Stimulated activated CD8-positive, alpha-beta memory T cell treated with anti-CD3 and anti-CD28 coated beads, Interleukin-15, amount 100 ng/mL, for 1 hour (primary cell): ENCODE measurements around the gene XYLT1.
A peak's percentile ranks its signal among the peaks of the same experiment; 100 is the strongest.
"Not testable (repeated sequence)": the region's sequence is repeated elsewhere in the genome, so short reads cannot be mapped to it uniquely, and the experiment has no call there.

Experiments
- DNase-seq: peaks from one replicate; pipeline ENCODE4 v3.0.0-alpha.2; 2020; ENCODE audit warnings: low read depth

XYLT1 gene

DNA sequence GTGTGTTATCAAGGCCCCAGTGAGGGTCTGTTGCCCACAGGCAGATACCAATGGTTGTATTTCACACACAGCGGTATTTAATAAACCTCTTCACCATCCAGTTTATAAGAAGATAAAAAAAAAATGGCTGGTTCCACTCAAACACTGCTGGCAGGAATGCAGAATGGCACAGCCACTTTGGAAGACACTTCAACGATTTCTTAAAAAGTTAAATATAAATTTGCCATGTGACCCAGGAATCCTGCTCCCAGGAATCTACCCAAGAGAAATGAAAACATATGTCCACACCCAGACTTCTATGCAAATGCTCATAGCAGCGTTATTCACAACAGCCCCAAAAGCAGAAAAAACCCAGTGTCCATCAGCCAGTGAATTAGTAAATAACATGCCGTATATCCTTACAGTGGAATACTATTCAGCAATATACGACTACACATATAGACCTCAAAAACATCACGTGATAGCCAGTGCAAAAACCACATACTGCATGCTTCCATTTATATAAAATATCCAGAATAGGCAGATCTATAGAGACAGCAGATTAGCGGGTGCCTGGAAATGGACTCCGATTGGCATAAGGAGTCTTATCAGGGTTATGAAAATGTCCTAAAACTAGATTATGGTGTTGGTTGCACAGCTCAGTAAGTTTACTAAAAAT, 38.7 kb downstream of the XYLT1 start:
- DNase-seq: no peak

DNA sequence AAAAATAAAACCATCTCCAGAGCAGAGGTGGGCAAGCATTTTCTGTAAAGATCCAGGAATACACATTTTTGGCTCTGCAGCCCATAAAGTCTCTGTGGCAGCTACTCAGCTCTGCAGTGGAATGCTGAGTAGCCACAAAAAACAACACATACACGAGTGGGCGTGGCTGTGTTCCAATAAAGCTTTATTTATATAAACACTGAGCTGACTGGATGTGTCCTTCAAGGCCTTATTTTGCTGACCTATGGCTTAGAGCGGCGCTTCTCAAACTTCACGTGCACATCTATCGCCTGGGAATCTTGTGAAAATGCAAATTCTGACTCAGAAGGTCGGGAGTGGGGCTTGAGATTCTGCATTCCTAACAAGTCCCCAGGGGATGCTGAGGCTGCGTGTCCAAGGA, 39.7 kb downstream of the XYLT1 start:
- DNase-seq: no peak

DNA sequence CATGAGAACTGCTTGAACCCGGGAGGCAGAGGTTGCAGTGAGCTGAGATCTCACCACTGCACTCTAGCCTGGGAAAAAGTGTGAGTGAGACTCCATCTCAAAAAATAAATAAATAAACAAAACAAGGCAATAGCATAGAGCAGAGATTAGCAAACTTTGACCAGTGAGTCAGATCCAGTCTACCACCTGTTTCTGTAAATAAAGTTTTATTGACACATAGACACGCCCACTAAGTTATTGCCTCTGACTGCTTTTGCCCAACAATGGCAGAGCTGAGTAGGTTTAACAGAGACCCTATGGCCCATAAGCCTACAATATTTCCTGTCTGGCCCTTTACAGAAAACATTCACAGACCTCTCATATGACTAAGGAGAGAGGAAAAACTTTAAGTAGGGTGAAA, 44.3 kb downstream of the XYLT1 start:
- no peak for DNase-seq

DNA sequence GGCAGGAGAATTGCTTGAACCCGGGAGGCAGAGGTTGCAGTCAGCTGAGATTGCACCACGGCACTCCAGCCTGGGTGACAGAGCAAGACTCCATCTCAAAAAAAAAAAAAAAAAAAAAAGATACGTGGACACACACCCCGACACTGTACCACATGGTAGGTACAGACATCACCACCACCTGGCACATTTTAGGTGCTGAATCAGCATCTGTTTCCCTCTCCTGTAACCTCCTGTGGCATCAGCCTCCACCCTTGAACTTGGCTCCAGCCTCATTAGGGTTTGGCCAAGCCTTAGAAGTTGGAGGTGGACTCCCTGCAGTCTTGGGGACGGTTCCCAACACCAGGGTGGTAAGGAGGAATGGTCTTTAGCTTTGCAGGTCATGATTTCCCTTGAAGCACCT, 46.0 kb downstream of the XYLT1 start:
- no peak for DNase-seq

DNA sequence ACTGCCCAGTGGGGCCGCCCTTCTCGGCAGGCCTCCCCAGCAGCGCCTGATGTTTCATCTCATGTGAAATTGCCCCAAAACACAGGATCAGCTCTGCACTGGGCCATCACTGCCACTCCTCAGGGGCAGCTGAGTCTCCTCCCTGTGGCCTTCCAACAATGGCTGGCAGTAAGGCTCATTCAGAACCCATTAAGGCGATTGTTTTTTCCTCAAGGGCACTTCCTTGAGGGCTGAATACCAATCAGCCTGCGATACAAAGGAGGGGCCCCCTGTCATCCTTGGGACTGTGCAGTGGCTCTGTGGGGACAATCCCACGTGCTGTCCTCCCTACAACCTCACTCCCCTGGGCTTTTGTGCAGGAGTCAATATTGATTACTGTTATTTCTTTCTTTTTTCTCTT, 47.5 kb downstream of the XYLT1 start:
- no peak for DNase-seq

DNA sequence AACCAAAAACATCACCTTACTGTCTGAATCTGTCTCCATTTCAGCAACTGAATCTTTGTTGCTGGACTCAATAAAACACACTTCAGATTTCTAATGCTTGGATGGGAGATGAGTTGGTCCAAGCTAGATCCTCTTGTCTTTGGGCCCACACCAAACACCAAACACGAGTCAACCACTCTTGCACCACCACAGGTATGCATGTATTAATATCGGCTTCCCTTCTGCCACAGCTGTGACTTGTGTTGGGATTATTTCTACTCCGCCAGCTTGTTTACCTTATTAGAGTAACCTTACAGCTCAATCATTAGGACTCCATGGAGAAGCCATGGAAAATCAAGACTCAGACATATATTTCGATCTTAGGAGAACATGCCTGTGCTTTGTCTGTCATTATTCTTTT, 49.9 kb downstream of the XYLT1 start:
- no peak for DNase-seq

DNA sequence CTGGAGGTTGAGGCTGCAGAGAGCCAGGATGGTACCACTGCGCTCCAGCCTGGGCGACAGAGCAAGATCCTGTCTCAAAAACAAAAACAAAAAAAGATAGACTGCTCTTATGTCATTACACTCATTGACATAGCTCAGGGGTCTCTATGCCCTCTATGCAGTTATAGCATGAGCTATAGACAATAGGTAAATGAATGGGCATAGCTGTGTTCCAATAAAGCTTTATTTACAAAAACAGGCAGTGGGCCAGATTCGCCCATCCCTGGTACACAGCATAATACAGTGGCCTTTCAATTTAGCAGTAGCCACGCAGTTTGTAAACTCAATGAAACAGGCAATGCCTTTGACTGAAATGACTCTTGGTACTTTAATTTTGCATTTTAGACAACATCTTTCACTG, 51.5 kb downstream of the XYLT1 start:
- no peak for DNase-seq

DNA sequence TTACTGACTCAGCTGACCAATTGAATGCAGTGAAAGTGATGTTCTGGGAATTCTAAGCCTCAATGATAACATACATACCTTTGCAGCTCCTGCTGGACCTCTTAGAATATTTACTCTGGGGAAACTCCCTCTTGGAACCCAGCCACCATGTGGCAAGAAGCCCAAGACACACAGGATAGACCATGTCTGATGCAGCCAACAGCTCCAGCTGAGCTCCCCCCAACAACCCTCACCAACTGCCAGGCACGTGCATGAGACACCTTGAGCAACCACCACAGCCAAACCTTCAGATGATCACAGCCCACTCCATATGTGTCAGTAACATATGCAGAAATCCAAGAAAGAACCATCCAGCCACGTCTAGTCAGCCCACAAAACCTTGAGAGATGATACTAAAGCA, 53.0 kb downstream of the XYLT1 start:
- DNase-seq: no peak

DNA sequence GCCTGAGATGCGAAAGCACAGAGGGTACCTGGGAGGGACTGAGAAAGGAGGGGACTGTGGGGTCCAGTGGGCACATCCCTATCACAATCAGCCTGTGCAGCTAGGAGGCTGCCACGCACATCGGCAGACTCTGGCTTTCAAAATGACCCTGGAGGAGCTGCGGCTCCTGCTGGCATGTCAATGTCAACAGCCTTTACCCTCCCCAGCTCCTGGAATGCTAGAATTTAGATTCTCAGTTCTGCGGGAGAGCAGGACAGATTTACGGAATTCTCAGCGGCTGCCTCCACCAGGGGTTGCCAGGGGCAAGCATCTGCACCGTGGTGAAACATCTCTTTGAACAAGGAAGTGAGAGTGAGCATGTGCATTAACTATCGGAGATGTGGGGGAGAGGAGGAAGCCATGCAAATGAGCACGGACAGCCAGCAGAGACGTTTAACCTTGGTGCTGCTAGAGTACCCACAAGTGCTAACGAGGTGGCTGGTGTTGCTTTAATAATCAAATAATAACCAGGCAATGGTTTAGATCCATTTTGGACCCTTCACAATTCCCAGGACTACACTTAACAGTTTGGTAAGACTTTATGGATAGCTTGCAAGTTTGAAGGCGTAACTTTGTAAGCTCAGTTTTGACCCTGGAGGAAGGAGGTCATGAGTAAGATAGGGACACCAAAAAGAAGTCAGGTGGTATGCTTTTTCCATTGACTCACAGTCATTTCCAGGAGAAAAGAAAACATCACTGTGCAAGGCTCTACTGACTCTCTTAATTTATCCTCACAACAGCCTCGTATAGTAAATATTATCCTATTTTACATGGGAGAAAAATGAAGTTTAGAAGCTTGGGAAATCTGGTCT, 54.1 kb downstream of the XYLT1 start:
- DNase-seq: peak; percentile 3

DNA sequence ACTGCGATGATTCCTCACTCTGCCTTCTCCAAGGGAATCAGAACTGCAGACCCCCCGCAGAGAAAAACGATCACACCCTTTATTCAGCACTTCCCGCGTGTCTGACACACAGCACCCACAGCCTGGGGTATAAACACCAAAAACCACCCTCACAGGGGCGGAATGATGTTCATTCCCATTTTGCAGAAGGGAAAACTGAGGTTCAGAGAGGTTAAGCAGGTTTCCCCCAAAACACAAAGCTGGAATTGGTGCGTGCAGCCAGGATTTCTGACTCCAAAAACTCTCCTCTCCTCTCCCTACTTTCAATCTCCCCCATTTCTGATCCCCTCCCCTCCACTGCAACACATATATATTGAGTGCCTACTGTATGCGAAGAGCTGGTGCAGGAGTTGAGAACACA, 55.8 kb downstream of the XYLT1 start:
- no peak for DNase-seq

DNA sequence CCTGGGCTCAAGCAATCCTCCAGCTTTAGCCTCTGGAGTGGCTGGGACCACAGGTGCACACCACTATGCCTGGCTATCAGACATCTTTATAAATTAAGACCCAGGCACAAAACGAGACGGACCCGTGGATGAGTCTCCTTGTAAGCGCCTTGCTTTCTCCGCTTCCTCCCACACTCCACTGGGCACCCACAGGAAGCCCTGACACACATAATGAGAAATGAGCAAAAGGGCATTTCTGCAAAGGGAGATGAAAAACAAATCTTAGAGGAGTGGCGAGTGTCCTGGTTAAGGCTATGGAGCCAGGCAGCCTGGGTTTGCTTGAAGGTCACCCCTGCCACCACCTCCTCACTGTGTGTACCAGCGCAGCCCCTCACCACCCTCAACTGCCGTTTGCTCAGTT, 56.3 kb downstream of the XYLT1 start:
- DNase-seq: no peak

DNA sequence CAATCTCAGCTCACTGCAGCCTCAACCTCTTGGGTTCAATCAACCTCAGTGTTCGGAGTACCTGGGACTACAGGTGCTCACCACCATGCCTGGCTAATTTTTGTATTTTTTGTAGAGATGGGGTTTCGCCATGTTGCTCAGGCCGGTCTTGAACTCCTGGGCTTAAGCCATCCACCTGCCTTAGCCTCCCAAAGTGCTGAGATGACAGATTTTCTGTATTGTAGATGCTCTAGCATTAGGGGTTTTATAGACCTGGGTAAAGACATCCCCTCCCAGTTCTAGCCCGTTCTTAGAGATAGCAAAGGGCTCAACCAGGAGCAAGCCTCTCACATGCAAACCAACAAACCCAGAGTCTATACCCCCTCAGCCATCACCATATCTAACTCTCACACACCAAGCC, 57.3 kb downstream of the XYLT1 start:
- DNase-seq: no peak

DNA sequence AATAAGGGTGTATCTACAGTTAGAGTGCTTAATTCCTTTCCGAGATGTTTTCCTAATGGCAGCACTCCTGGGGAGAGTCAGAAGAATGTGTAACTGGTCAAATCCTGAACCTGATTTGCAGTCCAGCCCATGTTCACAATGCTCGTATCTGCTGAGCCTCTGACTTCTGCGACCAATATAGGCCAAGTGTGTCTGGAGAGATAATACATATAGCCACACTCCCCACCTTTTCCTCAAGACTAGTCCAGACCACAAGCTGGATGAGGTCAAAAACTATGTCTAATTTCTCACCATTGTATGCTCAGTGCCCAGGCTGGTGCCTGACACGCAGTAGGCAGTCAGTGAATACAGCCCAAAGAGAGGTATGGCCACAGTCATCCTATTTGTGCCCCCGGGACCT, 58.0 kb downstream of the XYLT1 start:
- no peak for DNase-seq

DNA sequence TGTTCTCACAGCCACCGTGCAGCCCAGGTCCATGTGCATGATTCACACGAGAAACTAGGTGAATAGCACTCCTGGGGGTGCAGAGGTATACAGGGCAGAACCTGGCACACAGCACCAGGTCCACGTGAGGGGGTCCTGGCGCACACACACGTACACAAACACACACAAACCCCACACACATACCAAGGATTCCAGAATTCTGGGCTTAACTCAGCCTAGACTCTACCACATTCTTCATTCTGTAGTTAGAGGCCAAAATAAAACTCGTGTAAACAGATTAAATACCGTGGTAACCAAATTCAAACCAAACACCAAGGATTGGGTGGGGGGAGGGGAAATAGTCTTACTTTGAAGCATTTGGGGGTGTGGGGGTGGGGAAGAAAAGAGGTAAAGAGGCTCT, 58.5 kb downstream of the XYLT1 start:
- DNase-seq: no peak

DNA sequence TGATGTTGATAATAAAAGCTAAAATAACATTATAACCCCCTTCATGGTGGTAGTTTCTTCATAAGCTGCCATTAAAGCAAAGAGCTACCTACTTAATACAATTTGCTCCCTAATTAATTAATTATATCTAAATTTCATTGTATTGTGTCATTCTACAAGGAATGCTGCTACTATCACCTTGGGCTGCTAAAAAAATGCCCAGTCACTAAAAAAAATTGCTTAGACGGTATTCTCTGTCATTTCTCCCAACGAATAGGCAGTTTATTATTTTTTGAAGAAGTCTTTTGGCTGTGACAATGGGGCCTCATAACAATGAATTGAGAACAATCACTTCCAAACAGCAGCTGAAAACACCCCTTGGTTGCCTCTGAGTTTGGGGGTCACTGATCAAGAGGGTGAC, 59.5 kb downstream of the XYLT1 start:
- DNase-seq: no peak

DNA sequence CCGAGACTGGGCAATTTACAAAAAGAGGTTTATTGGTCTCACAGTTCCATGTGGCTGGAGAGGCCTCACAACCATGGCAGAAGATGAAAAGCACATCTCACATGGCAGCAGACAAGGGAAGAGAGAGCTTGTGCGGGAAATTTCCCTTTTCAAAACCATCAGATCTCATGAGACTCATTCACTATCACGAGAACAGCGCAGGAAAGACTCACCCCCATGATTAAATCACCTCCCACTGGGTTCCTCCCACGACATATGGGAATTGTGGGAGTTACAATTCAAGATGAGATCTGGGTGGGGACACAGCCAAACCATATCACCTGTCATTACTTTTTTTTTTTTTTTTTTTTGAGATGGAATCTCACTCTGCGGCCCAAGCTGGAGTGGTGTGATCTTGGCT, 60.4 kb downstream of the XYLT1 start:
- DNase-seq: not testable (repeated sequence)

DNA sequence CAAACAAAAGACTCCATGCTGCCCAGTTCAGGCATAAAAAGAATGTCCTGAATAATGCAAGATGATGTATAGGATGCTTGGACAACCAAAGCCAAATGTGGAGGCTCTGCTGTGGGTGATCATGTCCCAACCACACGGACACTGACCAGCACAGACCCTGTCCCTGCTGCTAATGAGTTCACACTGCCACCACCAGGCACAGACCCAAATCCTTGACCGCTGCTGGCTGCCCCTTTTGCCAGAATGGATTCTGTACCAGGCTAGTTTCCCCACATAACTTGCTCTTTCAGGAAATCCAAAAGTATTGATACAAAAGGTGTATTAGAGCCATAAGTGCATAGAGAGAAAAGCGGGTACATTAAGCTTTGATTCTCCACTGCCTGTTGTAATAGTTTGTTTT, 60.9 kb downstream of the XYLT1 start:
- no peak for DNase-seq

DNA sequence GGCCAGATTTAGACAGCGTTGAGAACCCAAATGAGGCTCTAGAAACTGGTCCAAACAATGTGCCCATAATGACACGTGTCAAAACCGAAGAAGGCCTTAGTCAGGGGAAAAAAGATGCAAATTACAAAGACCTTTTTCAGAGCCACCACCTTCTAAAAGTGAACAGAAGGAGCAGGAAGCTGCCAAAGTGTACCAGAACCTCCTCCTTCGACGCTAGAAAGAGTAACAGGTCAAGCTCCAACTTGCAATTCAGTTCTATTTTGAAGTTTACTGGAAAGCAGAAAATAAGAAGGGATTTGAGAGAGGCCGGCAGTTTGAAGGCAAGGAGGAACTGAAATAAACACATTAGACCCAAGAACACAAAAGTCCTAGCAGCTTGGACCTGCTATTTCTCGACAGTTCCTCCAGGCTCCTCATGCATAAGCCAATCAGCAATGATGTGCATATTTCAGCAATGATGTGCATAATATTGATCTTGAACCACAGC, 61.8 kb downstream of the XYLT1 start:
- DNase-seq: no peak

DNA sequence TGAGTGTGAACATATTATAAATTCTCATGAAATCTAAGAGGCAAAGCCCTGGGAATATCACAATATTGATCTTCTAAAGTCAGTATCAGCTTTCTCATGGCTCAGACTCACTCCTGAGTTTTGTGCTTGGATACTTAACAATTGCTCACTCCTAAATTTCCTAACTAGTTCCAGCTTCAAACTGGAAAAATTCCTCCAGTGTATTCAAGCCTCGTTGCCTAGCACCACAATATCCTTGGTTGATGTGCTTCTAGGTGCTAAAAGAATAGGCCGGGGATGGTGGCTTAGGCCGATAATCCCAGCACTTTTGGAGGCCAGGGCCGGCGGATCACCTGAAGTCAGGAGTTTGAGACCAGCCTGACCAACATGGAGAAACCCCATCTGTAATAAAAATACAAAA, 62.5 kb downstream of the XYLT1 start:
- DNase-seq: no peak

DNA sequence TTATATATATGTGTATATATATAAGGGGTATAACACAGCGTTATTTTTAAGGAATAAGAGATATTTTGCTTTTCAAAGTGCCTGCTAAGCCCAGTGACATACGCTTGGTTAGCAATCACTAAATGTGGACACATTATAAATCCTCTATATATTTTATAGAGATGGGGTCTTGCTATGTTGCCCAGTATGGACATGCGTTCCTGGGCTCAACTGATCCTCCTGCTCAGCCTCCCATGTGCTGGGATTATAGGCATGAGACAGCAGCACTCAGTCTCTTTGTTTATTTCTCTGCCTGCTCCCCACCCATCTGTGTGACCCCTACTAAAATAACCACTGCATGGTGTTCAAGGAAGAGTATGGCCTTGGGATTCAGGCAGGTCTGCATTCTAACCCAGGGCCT, 63.4 kb downstream of the XYLT1 start:
- DNase-seq: no peak

DNA sequence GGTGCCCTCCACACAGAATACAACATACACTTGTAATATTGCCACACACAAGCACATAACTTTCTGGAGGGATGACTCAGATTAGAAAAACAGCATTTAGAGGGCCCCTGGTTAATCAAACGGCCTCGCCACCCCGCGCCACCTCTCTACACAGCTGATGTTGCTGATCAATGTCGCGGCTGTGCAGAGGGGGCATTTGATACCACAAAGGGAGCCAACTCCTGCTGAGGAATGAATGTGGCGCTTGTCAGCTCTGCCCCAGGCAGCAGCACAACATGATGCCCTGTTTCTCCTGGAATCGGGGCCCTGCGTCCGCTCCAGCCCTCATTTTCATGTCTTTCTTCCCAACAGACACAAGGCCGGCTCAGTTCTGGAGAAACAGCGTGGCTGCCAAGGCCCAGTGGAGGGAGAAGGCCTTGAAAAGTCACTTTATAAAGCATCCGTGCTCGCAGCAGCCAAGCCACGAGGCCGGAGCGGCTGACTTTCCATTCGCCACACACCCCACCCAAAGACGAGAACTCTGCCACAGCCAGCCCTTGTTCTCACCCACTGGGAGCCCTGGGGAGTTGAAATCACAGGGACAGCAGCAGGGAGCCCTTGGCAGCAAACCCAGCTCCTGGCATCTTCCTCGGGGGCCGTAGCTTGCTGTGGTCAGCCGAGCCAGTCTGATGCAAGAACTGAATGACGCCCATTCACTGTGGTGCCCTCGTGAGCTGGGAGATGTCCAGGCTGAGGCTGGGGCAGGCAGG, 65.6 kb downstream of the XYLT1 start:
- no peak for DNase-seq

DNA sequence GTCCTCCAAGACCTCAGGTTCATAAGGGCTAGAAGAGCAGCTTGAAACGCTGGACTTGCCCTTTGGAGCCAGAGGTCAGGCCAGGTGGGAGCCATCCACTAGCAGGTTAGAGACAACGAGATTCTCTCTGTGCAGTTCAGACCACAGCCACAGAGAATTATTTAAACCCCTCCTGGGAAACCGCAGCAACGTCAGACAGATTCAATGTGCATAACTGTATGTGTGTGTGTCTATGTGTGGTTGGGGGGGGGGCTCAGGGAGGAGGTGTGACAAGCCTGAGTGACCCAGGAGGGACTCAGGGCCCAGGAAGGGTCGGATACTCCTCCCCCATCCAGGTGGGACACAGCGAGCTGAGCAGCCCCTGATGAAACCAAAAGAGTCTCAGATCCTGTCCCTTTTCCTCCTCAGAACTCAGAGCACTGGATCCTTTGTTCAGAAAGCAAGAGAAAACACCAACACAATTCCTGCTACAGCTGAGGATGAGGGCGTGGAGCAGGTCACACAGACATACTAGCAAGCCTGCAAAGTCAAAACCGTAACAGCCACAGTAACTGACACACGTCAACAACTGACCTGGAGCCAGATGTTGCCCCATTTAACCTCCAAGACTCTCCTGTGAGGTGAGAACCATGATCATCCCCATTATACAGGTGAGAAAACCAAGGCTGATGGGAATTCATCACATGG, 66.8 kb downstream of the XYLT1 start:
- DNase-seq: no peak
